Upper lobe of right lung (tissue), 1 donor: ENCODE data around the gene IPPK. TPM values are rescaled to one million over a fixed set of nuclear protein-coding genes. Genes with fewer than 3 reads are reported as not detected.

ENCODE experiments used
- ATAC-seq: fragments of 200-7000 bp; cut with Tn5 transposase; one replicate; pipeline ENCODE4 v1.9.1; 2020; ENCODE audit warnings: mild to moderate bottlenecking, moderate library complexity
- DNase-seq: peaks from one replicate; pipeline ENCODE4 v3.0.0-alpha.2; 2020
- H3K27ac ChIP-seq: fragments of 200-600 bp; one replicate; pipeline ENCODE4 v1.8.0; 2022
- H3K27me3 ChIP-seq: fragments of 200-600 bp; one replicate; pipeline ENCODE4 v1.8.0; 2022; ENCODE audit warnings: mild to moderate bottlenecking
- H3K36me3 ChIP-seq: fragments of 200-600 bp; one replicate; pipeline ENCODE4 v1.8.0; 2022
- H3K4me1 ChIP-seq: fragments of 200-600 bp; one replicate; pipeline ENCODE4 v1.8.0; 2022
- H3K4me3 ChIP-seq: fragments of 200-600 bp; one replicate; pipeline ENCODE4 v1.8.0; 2022; ENCODE audit warnings: mild to moderate bottlenecking
- H3K9me3 ChIP-seq: fragments of 200-600 bp; one replicate; pipeline ENCODE4 v1.8.0; 2022
- CTCF ChIP-seq: fragments of 200-600 bp; IDR thresholded peaks from one replicate; pipeline ENCODE4 v1.8.0; 2022; ENCODE audit warnings: antibody characterized with exemption
- intact Hi-C: fragments of 100-400 bp; cut with DNase I; formaldehyde crosslinking; loops from one replicate; pipeline ENCODE4 v1.11.0; 2022
- total RNA-seq: library from RNA; stranded (reverse); fragmentation: NEBNext Ultra II Directional; extraction: Animal tissue kit (Norgen Biotek cat#: 25700); gene quantifications from one replicate; pipeline ENCODE4 v1.2.1, GENCODE V29; 2021
- donor health status: DM: no; HTN: yes; CAD: no; lungs with severe emphysema.

IPPK gene
- total RNA-seq, 1 donor from 2014 or later: 9.6 TPM

DNA sequence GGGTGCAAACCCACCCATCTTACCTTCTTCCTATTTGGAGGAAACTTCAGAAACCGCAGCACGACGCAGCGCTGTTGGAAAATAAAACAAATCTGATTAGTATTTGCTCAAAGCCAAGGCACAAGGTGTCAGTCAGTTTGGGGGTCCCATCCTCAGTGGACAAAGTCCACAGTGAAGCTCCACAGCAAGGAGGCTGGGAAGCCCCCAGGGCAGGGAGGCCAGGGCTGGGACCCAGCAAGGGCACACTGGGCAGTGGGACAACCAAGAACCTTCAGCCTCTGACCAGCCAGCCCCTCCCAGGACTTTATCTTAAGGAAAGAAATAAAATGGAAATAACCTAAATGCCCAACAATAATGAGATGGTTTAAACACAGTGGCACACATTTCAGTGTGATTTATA, 11.3 kb downstream of the IPPK start:
- ATAC-seq: no peak

GRCh38 chr9:92658176-92658575, 11.8 kb downstream of the IPPK start:
- H3K4me3 ChIP-seq: no peak overlapping the region
- TF ChIP-seq CTCF: no peak
- peaks cover 22% of the 10 kb centered on the region for H3K36me3 ChIP-seq
- no peaks in the 10 kb centered on the region for H3K4me1 ChIP-seq
- no peak overlapping the region for H3K27ac ChIP-seq
- no peak for ATAC-seq
- DNase-seq: no peak
- H3K27me3 ChIP-seq: no peaks in the 10 kb centered on the region
- intact Hi-C loops: loop anchor here (10.0 kb wide), 1 partner anchor 333 kb away; the partner anchor contains the start of genes CENPP and NOL8
- no peaks in the 10 kb centered on the region for H3K9me3 ChIP-seq

More for the DNA sequence above, 11.3 kb downstream of the IPPK start:
- no peak for DNase-seq
- TF ChIP-seq CTCF: no peak
- Histone ChIP-seq H3K36me3 (peaks cover 24% of the 10 kb centered on the region), H3K27ac (no peak overlapping the region), H3K4me3 (no peak overlapping the region), H3K27me3 (no peaks in the 10 kb centered on the region), H3K4me1 (no peaks in the 10 kb centered on the region), H3K9me3 (no peaks in the 10 kb centered on the region)
- intact Hi-C loops: loop anchor here (10.0 kb wide), 1 partner anchor 334 kb away; the partner anchor contains the start of genes CENPP and NOL8

DNA sequence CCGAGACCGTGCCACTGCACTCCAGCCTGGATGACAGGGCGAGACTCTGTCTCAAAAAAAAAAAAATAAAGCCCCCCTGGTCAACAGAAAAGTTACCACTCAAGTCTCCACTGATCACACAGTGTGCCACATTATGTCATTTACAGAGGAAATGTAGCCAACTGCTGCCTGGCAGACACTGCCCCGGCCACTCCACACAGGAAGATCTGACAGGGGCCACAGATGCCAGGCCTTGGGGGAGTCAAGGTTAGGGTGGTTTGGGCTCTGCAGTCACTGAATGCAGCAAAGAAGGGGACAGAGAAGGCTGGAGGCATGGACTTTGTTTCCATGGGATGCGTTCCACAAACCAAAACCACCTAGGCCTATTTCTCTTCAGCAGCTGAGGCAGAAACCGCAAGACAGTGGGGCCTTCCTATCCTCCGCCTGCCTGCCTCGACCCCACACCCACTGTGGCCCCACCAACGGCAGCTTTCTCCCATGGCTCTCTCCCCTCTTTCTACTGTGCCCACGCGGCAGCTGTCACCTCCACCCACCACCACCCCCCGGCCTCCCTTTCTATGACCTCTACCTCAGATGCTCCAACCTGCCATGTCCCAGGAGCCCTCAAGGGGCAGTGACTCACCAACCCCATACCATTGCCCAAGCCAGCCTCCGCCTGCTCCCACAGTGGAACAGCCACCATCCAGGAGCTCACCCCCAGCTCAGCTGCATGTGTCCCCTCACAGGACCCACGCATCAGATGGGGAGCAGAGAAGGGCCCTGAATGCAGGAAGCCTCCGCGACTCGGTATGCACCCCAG, 12.4 kb downstream of the IPPK start:
- H3K27me3 ChIP-seq: no peaks in the 10 kb centered on the region
- no peak for TF ChIP-seq CTCF
- H3K27ac ChIP-seq: no peak overlapping the region
- no peaks in the 10 kb centered on the region for H3K4me1 ChIP-seq
- ATAC-seq (no peak), DNase-seq (no peak)
- H3K4me3 ChIP-seq: no peak overlapping the region
- H3K9me3 ChIP-seq: no peaks in the 10 kb centered on the region
- peaks cover 20% of the 10 kb centered on the region for H3K36me3 ChIP-seq
- intact Hi-C loops: loop anchor here (10.0 kb wide), 1 partner anchor 333 kb away; the partner anchor contains the start of genes CENPP and NOL8

GRCh38 chr9:92656537-92656925, 13.4 kb downstream of the IPPK start:
- H3K9me3 ChIP-seq: no peaks in the 10 kb centered on the region
- peaks cover 24% of the 10 kb centered on the region for H3K36me3 ChIP-seq
- no peaks in the 10 kb centered on the region for H3K4me1 ChIP-seq
- DNase-seq (no peak), ATAC-seq (no peak)
- H3K27me3 ChIP-seq: no peaks in the 10 kb centered on the region
- TF ChIP-seq CTCF: no peak
- H3K4me3 ChIP-seq: no peak overlapping the region
- H3K27ac ChIP-seq: no peak overlapping the region
- intact Hi-C loops: loop anchor here (10.0 kb wide), 1 partner anchor 332 kb away; the partner anchor contains the start of genes CENPP and NOL8

GRCh38 chr9:92655896-92656536, 13.9 kb downstream of the IPPK start:
- DNase-seq (no peak), ATAC-seq (no peak)
- Histone ChIP-seq H3K27ac (no peak overlapping the region), H3K4me1 (no peaks in the 10 kb centered on the region), H3K27me3 (no peaks in the 10 kb centered on the region), H3K36me3 (peaks cover 24% of the 10 kb centered on the region), H3K4me3 (no peak overlapping the region), H3K9me3 (no peaks in the 10 kb centered on the region)
- intact Hi-C loops: loop anchor here (10.0 kb wide), 1 partner anchor 331 kb away; the partner anchor contains the start of genes CENPP and NOL8
- TF ChIP-seq CTCF: no peak
